K562 (cell line): ENCODE results near the gene SPDYE16. TPM values are rescaled to one million over a fixed set of nuclear protein-coding genes. Genes with fewer than 3 reads are reported as not detected.

ENCODE experiments used
- ATAC-seq: fragments of 200-7000 bp; cut with Tn5 transposase; 3 replicates; pipeline ENCODE4 v1.9.1; 2020; ENCODE audit warnings: moderate library complexity
- BruUV-seq: library from RNA; stranded (reverse); fragments of 400-500 nt; replicated peaks from 2 replicates; lab custom pipeline; 2021; lab: Mats Ljungman, UMichigan
- CTCF ChIA-PET: fragments of 300-600 bp; formaldehyde crosslinking; extraction: SDS; loops from one replicate; lab custom pipeline; 2021; ENCODE audit warnings: low intra/inter-chr PET ratio; lab: Yijun Ruan, JAX
- POLR2A ChIA-PET: fragments of 300-600, 350-650 bp; sonication (Branson Sonifier 250); formaldehyde crosslinking; extraction: SDS; loops from one replicate; lab custom pipeline; 2021; ENCODE audit warnings: antibody characterized with exemption, inconsistent platforms; lab: Yijun Ruan, JAX
- DNase-seq, 4 experiments: peaks; one replicate each; pipeline versions ENCODE4 v3.0.0 to v3.0.0-alpha.2; 2011 to 2018; ENCODE audit warnings: low spot score in 3 of 4, mixed read lengths in 3 of 4; ENCODE audit errors: extremely low read depth in 1 of 4
- FAIRE-seq: peaks from 2 replicates; lab custom pipeline; 2011; peaks lifted over from hg19 to GRCh38; lab: Jason Lieb, UNC
- H2AFZ ChIP-seq: 2 replicates; pipeline ENCODE4 v1.6.0; 2011; ENCODE audit warnings: low read depth, low read length, control low read depth, inconsistent platforms
- H3K27ac ChIP-seq: fragments of 200-600 bp; 3 replicates; pipeline ENCODE4 v1.8.0; 2011; ENCODE audit warnings: low read depth, mild to moderate bottlenecking, control low read depth, inconsistent platforms, low read length, moderate library complexity, mixed read lengths; ENCODE audit errors: extremely low read depth
- H3K27me3 ChIP-seq, 2 experiments: fragments of 300-600 bp in 1 of 2; 2 replicates in 1 of 2; 3 replicates in 1 of 2; pipeline versions ENCODE4 v1.6.0 to v1.8.0; 2011; ENCODE audit warnings: inconsistent platforms in 2 of 2, low read length in 2 of 2, mild to moderate bottlenecking in 1 of 2, mixed read lengths in 1 of 2, moderate library complexity in 1 of 2; ENCODE audit not compliant: control insufficient read depth in 2 of 2, insufficient read depth in 2 of 2
- H3K36me3 ChIP-seq: fragments of 300-600 bp; 3 replicates; pipeline ENCODE4 v1.8.0; 2011; ENCODE audit warnings: mild to moderate bottlenecking, low read length, inconsistent platforms; ENCODE audit not compliant: control insufficient read depth, insufficient read depth
- H3K4me1 ChIP-seq, 2 experiments: fragments of 200-600 bp in 1 of 2; replicated peaks in 1 of 2; 2 replicates in 1 of 2; 3 replicates in 1 of 2; pipeline versions ENCODE4 v1.5.1 to v1.8.0; 2011; ENCODE audit warnings: inconsistent platforms in 2 of 2, low read length in 2 of 2, mild to moderate bottlenecking in 1 of 2, mixed read lengths in 1 of 2, moderate library complexity in 1 of 2; ENCODE audit not compliant: control insufficient read depth in 2 of 2, insufficient read depth in 2 of 2
- H3K4me2 ChIP-seq: 2 replicates; pipeline ENCODE4 v1.6.1; 2011; ENCODE audit warnings: low read length, control low read depth, inconsistent platforms, mixed read lengths; ENCODE audit not compliant: insufficient read depth
- H3K4me3 ChIP-seq: fragments of 200-600 bp; sonication (generic), shearing (Covaris generic); 2 replicates; pipeline ENCODE4 v1.5.1; 2016; ENCODE audit warnings: control low read depth, inconsistent platforms
- H3K79me2 ChIP-seq: fragments of 200-600 bp; 3 replicates; pipeline ENCODE4 v1.8.0; 2011; ENCODE audit warnings: low read length, inconsistent platforms; ENCODE audit not compliant: control insufficient read depth, insufficient read depth
- H3K9ac ChIP-seq, 2 experiments: 2 replicates each; pipeline versions ENCODE4 v1.6.0 to v1.6.1; 2011; ENCODE audit warnings: low read depth in 2 of 2, low read length in 2 of 2, control low read depth in 1 of 2, inconsistent platforms in 1 of 2, mild to moderate bottlenecking in 1 of 2, mixed read lengths in 1 of 2; ENCODE audit not compliant: insufficient read depth in 1 of 2
- H3K9me1 ChIP-seq: one replicate; pipeline ENCODE4 v1.6.0; 2011; ENCODE audit warnings: inconsistent platforms, mild to moderate bottlenecking, low read length, moderate library complexity; ENCODE audit not compliant: control insufficient read depth, insufficient read depth
- H3K9me3 ChIP-seq: replicated peaks from 2 replicates; pipeline ENCODE4 v1.5.1; 2011; ENCODE audit warnings: low read depth, low read length, inconsistent platforms; ENCODE audit not compliant: control insufficient read depth, insufficient read depth
- H4K20me1 ChIP-seq: replicated peaks from 2 replicates; pipeline ENCODE4 v1.6.1; 2011; ENCODE audit warnings: low read length, inconsistent platforms, mixed read lengths; ENCODE audit not compliant: control insufficient read depth, insufficient read depth
- CHAMP1 ChIP-seq: fragments of 450-650 bp; IDR thresholded peaks from 2 replicates; pipeline ENCODE4 v1.6.1; 2016; ENCODE audit warnings: mild to moderate bottlenecking
- POLR2G ChIP-seq: fragments of 200-400 bp; formaldehyde crosslinking; IDR thresholded peaks from 2 replicates; pipeline ENCODE4 v1.6.1; 2017; ENCODE audit warnings: low read depth, mild to moderate bottlenecking, antibody characterized with exemption, low read length, moderate library complexity
- WGBS: fragments of 100-300 bp; shearing (Covaris generic); methylation state at CpG from one replicate; pipeline ENCODE4 v1.1.6; 2016; ENCODE audit warnings: low coverage, mixed read lengths; ENCODE audit not compliant: insufficient coverage; ENCODE audit errors: missing lambda C conversion rate; 5-methylcytosine and 5-hydroxymethylcytosine counted together
- in situ Hi-C: fragments of 300-500 bp; cut with MboI; formaldehyde crosslinking; loops from 4 replicates; pipeline ENCODE4 v1.15.0; 2018; ENCODE audit warnings: inconsistent platforms, mixed read lengths
- intact Hi-C: fragments of 100-400 bp; cut with micrococcal nuclease; formaldehyde crosslinking; loops from 2 replicates; pipeline ENCODE4 v1.14.2; 2022
- polyA plus RNA-seq, 8 experiments: library from polyadenylated mRNA; depleted of rRNA in 4 of 8; stranded (reverse) in 5 of 8; unstranded in 3 of 8; fragments of >200 nt; fragmentation: Nextera tagmentation in 2 of 8; fragmentation: Illumina TruSeq in 1 of 8; extraction: Ambion mirVana in 2 of 8; extraction: Trizol in 1 of 8; gene quantifications; 2 replicates each; pipeline versions ENCODE4 v1.2.1 to v1.2.3, GENCODE V29; 2011 to 2014; ENCODE audit warnings: inconsistent platforms in 1 of 8, missing spikeins in 1 of 8
- total RNA-seq, 7 experiments: library from RNA; depleted of rRNA in 6 of 7; stranded (reverse); fragments of >200 nt in 6 of 7; fragmentation: Illumina TruSeq in 2 of 7; extraction: Trizol in 2 of 7; gene quantifications; 2 replicates each; pipeline versions ENCODE4 v1.2.1 to v1.2.3, GENCODE V29; 2011 to 2021; ENCODE audit warnings: low replicate concordance in 1 of 7

Gene SPDYE16
- total and polyA plus RNA-seq, 9 of the 15 experiments (the other 6 are each of a cell fraction or from before 2014, with no cell fraction given), result 0.04 to 0.13 (median 0.06) TPM; not detected in 4

- H3K27ac ChIP-seq, result no peak within 1 kb of the TSS
- CTCF ChIA-PET, result no interaction called here
- intact Hi-C loops (loop anchor here (10.0 kb wide), 1 partner anchor 485 kb away; no protein-coding TSS in a partner anchor), in situ Hi-C loops (loop anchor here (10.0 kb wide), 2 partner anchors 75 to 95 kb away; no protein-coding TSS in a partner anchor)
- H3K79me2 ChIP-seq, result no peaks in the 10 kb centered on the region
- H3K27me3 ChIP-seq, result no peaks in the 10 kb centered on the region
- H4K20me1 ChIP-seq, result no peaks in the 10 kb centered on the region
- 38% methylated on average over 14 of the region's 20 CpGs for WGBS
- H3K9me1 ChIP-seq, result no peaks in the 10 kb centered on the region
- POLR2A ChIA-PET, result interaction anchor here (1.0 kb wide), 1 partner anchor 496 kb away, joined by 3 read pairs; no protein-coding TSS in a partner anchor
- no TSS peak for BruUV-seq
- no peak within 1 kb of the TSS for H3K4me3 ChIP-seq
- FAIRE-seq, result no peak
- no peaks in the 10 kb centered on the region for H3K9me3 ChIP-seq
- TF ChIP-seq POLR2G (0 out of 2 replicates have a peak, but pooled peaks have one; percentile 4), CHAMP1 (no peak)
- DNase-seq, result peak in 1 of 4 experiments; percentile 27
- H3K4me1 ChIP-seq, result peaks cover 0 to 34% of the 10 kb centered on the region in 2 experiments; a peak in 2 of 5 replicates
- peak within 1 kb of the TSS in 1 of 2 experiments; percentile 83; a peak in 2 of 4 replicates for H3K9ac ChIP-seq
- 0 out of 2 replicates have a peak within 1 kb of the TSS, but pooled peaks have one; percentile 35 for H2AFZ ChIP-seq
- H3K36me3 ChIP-seq, result peaks cover 5% of the 10 kb centered on the region; the same call in 1 of the 3 replicates
- no peak within 1 kb of the TSS for H3K4me2 ChIP-seq
- peak; percentile 7 for ATAC-seq
Observed at GRCh38 chr7:76509931-76510877, 32.9 kb downstream of the SPDYE16 start, which contains the start of gene UPK3B. UPK3B (plus strand) TSS chr7:76510552; CDS start chr7:76510653, 101 bp downstream.
